Activated CD4-positive, alpha-beta T cell treated with anti-CD3 and anti-CD28 coated beads, Interleukin-2, amount 50 U/mL, for 1 hour (primary cell): Measurements from ENCODE around the gene STARD13.
"Not testable (repeated sequence)": the region's sequence is repeated elsewhere in the genome, so short reads cannot be mapped to it uniquely, and the experiment has no call there.

Experiments
- DNase-seq: peaks from one replicate; pipeline ENCODE4 v3.0.0-alpha.2; 2020

Gene STARD13

GRCh38 chr13:33194820-33195692 lies 90.5 kb downstream of the STARD13 start:
- DNase-seq: no peak

- DNase-seq: no peak
These were observed 92.1 kb downstream of the STARD13 start for GRCh38 chr13:33193428-33193974.

GRCh38 chr13:33191425-33192210 lies 93.9 kb downstream of the STARD13 start:
- no peak for DNase-seq

GRCh38 chr13:33189470-33189869 lies 96.1 kb downstream of the STARD13 start:
- DNase-seq: no peak

- DNase-seq: no peak
These were observed 97.3 kb downstream of the STARD13 start for GRCh38 chr13:33188093-33188882.

- DNase-seq: no peak
These were observed 98.7 kb downstream of the STARD13 start for GRCh38 chr13:33186861-33187291.

GRCh38 chr13:33185853-33186252 lies 99.7 kb downstream of the STARD13 start:
- no peak for DNase-seq

- no peak for DNase-seq
These were observed 101.0 kb downstream of the STARD13 start for GRCh38 chr13:33184530-33184929.

GRCh38 chr13:33184112-33184490 lies 101.5 kb downstream of the STARD13 start:
- no peak for DNase-seq

GRCh38 chr13:33183431-33184111 lies 102.0 kb downstream of the STARD13 start:
- no peak for DNase-seq

GRCh38 chr13:33182729-33183128 lies 102.8 kb downstream of the STARD13 start:
- no peak for DNase-seq

- DNase-seq: no peak
These were observed 104.3 kb downstream of the STARD13 start for GRCh38 chr13:33181264-33181663.

- DNase-seq: no peak
These were observed 105.3 kb downstream of the STARD13 start for GRCh38 chr13:33180122-33180804.

- no peak for DNase-seq
These were observed 106.1 kb downstream of the STARD13 start for GRCh38 chr13:33179463-33179862.

GRCh38 chr13:33178209-33178840 lies 107.2 kb downstream of the STARD13 start:
- DNase-seq: no peak

- not testable (repeated sequence) for DNase-seq
These were observed 108.0 kb downstream of the STARD13 start for GRCh38 chr13:33177340-33178208.

GRCh38 chr13:33176526-33176925 lies 109.0 kb downstream of the STARD13 start:
- DNase-seq: no peak

- no peak for DNase-seq
These were observed 109.6 kb downstream of the STARD13 start for GRCh38 chr13:33175991-33176390.

- DNase-seq: no peak
These were observed 110.6 kb downstream of the STARD13 start for GRCh38 chr13:33174931-33175330.

- DNase-seq: no peak
These were observed 111.1 kb downstream of the STARD13 start for GRCh38 chr13:33174491-33174890.
